ENCODE data around the gene DBN1.

DBN1 gene

GRCh38 chr5:177448244-177448950 lies 25.0 kb downstream of the DBN1 start:
- Histone ChIP-seq H3K9me3 (ENCODE audit: control insufficient read depth, low read length) (no peaks in the 10 kb centered on the region), H3K4me3 (ENCODE audit: insufficient read depth, low read depth, low read length, poor library complexity, severe bottlenecking) (no peak overlapping the region), H3K27ac (ENCODE audit: insufficient read depth, low read length, poor library complexity, severe bottlenecking) (peak overlapping the region; percentile 93), H3K27me3 (replicated peaks; ENCODE audit: control insufficient read depth, insufficient read depth, low read length, poor library complexity, severe bottlenecking) (no peaks in the 10 kb centered on the region), H3K36me3 (ENCODE audit: control insufficient read depth, insufficient read depth, low read length) (peaks cover 4% of the 10 kb centered on the region), H3K4me1 (ENCODE audit: control insufficient read depth, insufficient read depth, low read length, poor library complexity, severe bottlenecking) (peaks cover 41% of the 10 kb centered on the region)
- no peak for DNase-seq

- DNase-seq = no peak
- Histone ChIP-seq H3K27ac (ENCODE audit: insufficient read depth, low read length, poor library complexity, severe bottlenecking) (peak overlapping the region; percentile 93), H3K4me3 (ENCODE audit: insufficient read depth, low read depth, low read length, poor library complexity, severe bottlenecking) (peak overlapping the region; percentile 18), H3K9me3 (ENCODE audit: control insufficient read depth, low read length) (no peaks in the 10 kb centered on the region), H3K27me3 (replicated peaks; ENCODE audit: control insufficient read depth, insufficient read depth, low read length, poor library complexity, severe bottlenecking) (no peaks in the 10 kb centered on the region), H3K36me3 (ENCODE audit: control insufficient read depth, insufficient read depth, low read length) (peaks cover 9% of the 10 kb centered on the region), H3K4me1 (ENCODE audit: control insufficient read depth, insufficient read depth, low read length, poor library complexity, severe bottlenecking) (peaks cover 41% of the 10 kb centered on the region)
Measured at GRCh38 chr5:177447611-177448243, 25.7 kb downstream of the DBN1 start.

DNA sequence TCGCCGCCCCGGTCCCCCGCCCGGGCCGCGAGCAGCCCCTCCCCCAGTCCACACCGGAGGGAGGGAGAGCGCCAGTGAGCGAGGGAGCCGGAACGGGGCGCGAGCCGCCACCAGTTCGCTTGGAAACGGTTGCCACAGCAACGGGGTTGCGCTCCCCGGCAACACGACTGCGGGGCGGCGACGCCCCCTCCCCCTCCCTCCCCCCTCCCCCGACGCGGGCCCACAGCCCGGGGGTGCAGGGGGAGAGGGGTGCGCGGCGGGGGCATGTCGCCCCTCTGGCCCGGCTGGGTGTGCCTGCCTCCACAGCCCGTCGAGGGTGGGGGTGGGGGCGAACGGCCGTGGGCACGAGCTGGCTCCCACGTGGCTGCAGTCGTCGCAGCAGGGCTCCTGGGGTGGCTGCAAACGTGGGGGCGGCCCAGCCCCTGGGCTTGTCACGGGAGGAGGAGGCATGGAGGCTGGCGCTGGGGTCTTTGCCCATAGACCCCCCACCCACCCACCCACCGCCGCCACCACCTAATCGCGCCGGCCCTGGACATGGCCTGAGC lies 26.3 kb downstream of the DBN1 start:
- peak; percentile 70 to 75 (median 70) for DNase-seq

DNA sequence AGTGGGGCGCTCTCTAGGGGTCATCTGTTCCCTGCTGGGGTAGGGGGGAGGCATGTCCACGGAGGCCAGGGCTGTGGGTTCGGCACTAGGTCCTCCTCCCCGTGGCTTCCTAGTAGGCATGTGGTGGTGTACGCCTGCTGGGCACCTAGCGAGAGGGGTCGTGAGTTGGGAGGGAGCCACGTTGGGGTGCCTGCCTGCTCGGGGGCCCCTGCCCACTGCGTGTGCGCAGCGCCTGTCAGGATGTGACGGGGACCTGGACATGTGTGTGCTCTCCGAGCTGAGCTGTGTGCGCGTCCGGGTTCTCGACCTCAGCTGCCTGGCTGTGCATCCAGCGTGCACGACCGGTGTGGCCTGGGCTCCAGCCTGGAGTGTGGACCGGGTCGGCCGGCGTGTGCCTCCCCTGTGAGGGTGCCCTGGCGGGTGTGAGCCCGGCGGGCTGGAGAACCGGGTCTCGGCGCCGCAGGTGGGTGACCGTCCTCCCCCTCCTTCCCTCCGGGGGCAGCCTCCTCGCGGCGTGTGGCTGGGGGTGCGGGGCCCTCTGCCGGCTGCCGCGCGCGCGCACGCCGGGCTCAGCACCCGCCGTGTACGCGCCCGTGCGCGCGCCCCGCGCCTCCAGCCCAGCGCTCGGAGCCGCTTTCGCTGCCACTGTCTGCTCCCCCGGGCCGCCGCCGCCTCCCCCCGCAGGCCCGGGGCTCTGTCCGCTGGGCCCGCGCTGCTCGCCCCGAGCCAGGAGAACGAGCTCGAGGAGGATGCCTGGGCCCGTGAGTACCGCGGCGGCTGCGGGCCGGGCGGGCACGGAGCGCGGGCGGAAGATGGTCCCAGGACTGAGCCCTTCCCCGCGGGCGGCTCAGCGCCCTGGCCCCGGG lies 27.0 kb downstream of the DBN1 start, which contains the start of gene PRR7:
TSS of gene PRR7 (plus strand) at position 615 of the 866 bp plus-strand sequence. CDS start 8,254 bp downstream, outside the sequence.
- Histone ChIP-seq H3K27me3 (replicated peaks; ENCODE audit: control insufficient read depth, insufficient read depth, low read length, poor library complexity, severe bottlenecking) (no peaks in the 10 kb centered on the region), H3K36me3 (ENCODE audit: control insufficient read depth, insufficient read depth, low read length) (peaks cover 22% of the 10 kb centered on the region)

More for the DNA sequence above, 26.3 kb downstream of the DBN1 start:
- Histone ChIP-seq H3K4me1 (ENCODE audit: control insufficient read depth, insufficient read depth, low read length, poor library complexity, severe bottlenecking) (peaks cover 41% of the 10 kb centered on the region), H3K4me3 (ENCODE audit: insufficient read depth, low read depth, low read length, poor library complexity, severe bottlenecking) (peak overlapping the region; percentile 53), H3K27me3 (replicated peaks; ENCODE audit: control insufficient read depth, insufficient read depth, low read length, poor library complexity, severe bottlenecking) (no peaks in the 10 kb centered on the region), H3K36me3 (ENCODE audit: control insufficient read depth, insufficient read depth, low read length) (peaks cover 15% of the 10 kb centered on the region), H3K27ac (ENCODE audit: insufficient read depth, low read length, poor library complexity, severe bottlenecking) (peak overlapping the region; percentile 93), H3K9me3 (ENCODE audit: control insufficient read depth, low read length) (no peaks in the 10 kb centered on the region)

DNA sequence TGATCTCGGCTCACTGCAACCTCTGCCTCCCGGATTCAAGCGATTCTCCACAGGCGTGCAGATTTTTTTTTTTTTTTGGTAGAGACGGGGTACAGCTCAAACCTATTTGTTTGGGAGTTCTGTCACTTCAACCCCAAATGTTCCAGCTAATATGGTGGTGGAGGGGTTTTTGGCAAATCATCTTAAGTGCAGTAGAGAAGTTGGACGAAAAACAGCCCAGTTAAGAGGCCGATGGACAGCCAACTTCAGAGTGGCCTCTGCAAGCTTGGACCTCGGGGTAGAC lies 27.6 kb downstream of the DBN1 start:
- DNase-seq = no peak
- peak overlapping the region; percentile 93 for H3K27ac ChIP-seq (ENCODE audit: insufficient read depth, low read length, poor library complexity, severe bottlenecking)
- no peaks in the 10 kb centered on the region for H3K27me3 ChIP-seq (replicated peaks; ENCODE audit: control insufficient read depth, insufficient read depth, low read length, poor library complexity, severe bottlenecking)
- H3K9me3 ChIP-seq (ENCODE audit: control insufficient read depth, low read length) = no peaks in the 10 kb centered on the region
- H3K36me3 ChIP-seq (ENCODE audit: control insufficient read depth, insufficient read depth, low read length) = peaks cover 28% of the 10 kb centered on the region
- peaks cover 49% of the 10 kb centered on the region for H3K4me1 ChIP-seq (ENCODE audit: control insufficient read depth, insufficient read depth, low read length, poor library complexity, severe bottlenecking)
- H3K4me3 ChIP-seq (ENCODE audit: insufficient read depth, low read depth, low read length, poor library complexity, severe bottlenecking) = peak overlapping the region; percentile 53

More for the DNA sequence above, 27.0 kb downstream of the DBN1 start, which contains the start of gene PRR7:
- no peaks in the 10 kb centered on the region for H3K9me3 ChIP-seq (ENCODE audit: control insufficient read depth, low read length)
- peaks cover 43% of the 10 kb centered on the region for H3K4me1 ChIP-seq (ENCODE audit: control insufficient read depth, insufficient read depth, low read length, poor library complexity, severe bottlenecking)
- H3K4me3 ChIP-seq (ENCODE audit: insufficient read depth, low read depth, low read length, poor library complexity, severe bottlenecking) = peak within 1 kb of the TSS; percentile 53
- peak; percentile 51 to 56 (median 55) for DNase-seq
- H3K27ac ChIP-seq (ENCODE audit: insufficient read depth, low read length, poor library complexity, severe bottlenecking) = peak within 1 kb of the TSS; percentile 93

GRCh38 chr5:177445052-177445916 lies 28.1 kb downstream of the DBN1 start:
- Histone ChIP-seq H3K36me3 (ENCODE audit: control insufficient read depth, insufficient read depth, low read length) (peaks cover 32% of the 10 kb centered on the region), H3K9me3 (ENCODE audit: control insufficient read depth, low read length) (no peaks in the 10 kb centered on the region), H3K4me3 (ENCODE audit: insufficient read depth, low read depth, low read length, poor library complexity, severe bottlenecking) (peak overlapping the region; percentile 53), H3K27ac (ENCODE audit: insufficient read depth, low read length, poor library complexity, severe bottlenecking) (peak overlapping the region; percentile 93), H3K27me3 (replicated peaks; ENCODE audit: control insufficient read depth, insufficient read depth, low read length, poor library complexity, severe bottlenecking) (no peaks in the 10 kb centered on the region), H3K4me1 (ENCODE audit: control insufficient read depth, insufficient read depth, low read length, poor library complexity, severe bottlenecking) (peaks cover 54% of the 10 kb centered on the region)
- peak in 1 of 3 donors; percentile 44 for DNase-seq

GRCh38 chr5:177444106-177445051 lies 29.1 kb downstream of the DBN1 start:
- no peaks in the 10 kb centered on the region for H3K27me3 ChIP-seq (replicated peaks; ENCODE audit: control insufficient read depth, insufficient read depth, low read length, poor library complexity, severe bottlenecking)
- no peaks in the 10 kb centered on the region for H3K9me3 ChIP-seq (ENCODE audit: control insufficient read depth, low read length)
- DNase-seq = no peak
- H3K36me3 ChIP-seq (ENCODE audit: control insufficient read depth, insufficient read depth, low read length) = peaks cover 37% of the 10 kb centered on the region
- peak overlapping the region; percentile 93 for H3K27ac ChIP-seq (ENCODE audit: insufficient read depth, low read length, poor library complexity, severe bottlenecking)
- no peak overlapping the region for H3K4me3 ChIP-seq (ENCODE audit: insufficient read depth, low read depth, low read length, poor library complexity, severe bottlenecking)
- peaks cover 62% of the 10 kb centered on the region for H3K4me1 ChIP-seq (ENCODE audit: control insufficient read depth, insufficient read depth, low read length, poor library complexity, severe bottlenecking)

- Histone ChIP-seq H3K4me1 (ENCODE audit: control insufficient read depth, insufficient read depth, low read length, poor library complexity, severe bottlenecking) (peaks cover 66% of the 10 kb centered on the region), H3K4me3 (ENCODE audit: insufficient read depth, low read depth, low read length, poor library complexity, severe bottlenecking) (no peak overlapping the region), H3K36me3 (ENCODE audit: control insufficient read depth, insufficient read depth, low read length) (peaks cover 43% of the 10 kb centered on the region), H3K9me3 (ENCODE audit: control insufficient read depth, low read length) (no peaks in the 10 kb centered on the region), H3K27ac (ENCODE audit: insufficient read depth, low read length, poor library complexity, severe bottlenecking) (peak overlapping the region; percentile 93), H3K27me3 (replicated peaks; ENCODE audit: control insufficient read depth, insufficient read depth, low read length, poor library complexity, severe bottlenecking) (no peaks in the 10 kb centered on the region)
- no peak for DNase-seq
Measured at GRCh38 chr5:177443144-177443983, 30.1 kb downstream of the DBN1 start.

All from effector memory CD4-positive, alpha-beta T cell (primary cell).